SIG-M5 (cell line): Measurements from ENCODE around the gene C12orf57.
"Not testable (repeated sequence)": the region's sequence is repeated elsewhere in the genome, so short reads cannot be mapped to it uniquely, and the experiment has no call there.

ENCODE experiments used
- DNase-seq: peaks from one replicate; lab custom pipeline; 2025; lab: John Stamatoyannopoulos, UW

The C12orf57 gene, protein sequence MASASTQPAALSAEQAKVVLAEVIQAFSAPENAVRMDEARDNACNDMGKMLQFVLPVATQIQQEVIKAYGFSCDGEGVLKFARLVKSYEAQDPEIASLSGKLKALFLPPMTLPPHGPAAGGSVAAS

GRCh38 chr12:6943722-6944380, at the start of gene C12orf57, which contains the start of gene RNU7-1:
TSS of gene C12orf57 (plus strand) at chr12:6944022. CDS start at chr12:6944122, 100 bp downstream.
TSS of gene RNU7-1 (plus strand) at chr12:6943816.
- DNase-seq, result peak; percentile 95

- DNase-seq, result no peak
These were observed 49.5 kb upstream of the C12orf57 start for GRCh38 chr12:6894321-6894720.

DNA sequence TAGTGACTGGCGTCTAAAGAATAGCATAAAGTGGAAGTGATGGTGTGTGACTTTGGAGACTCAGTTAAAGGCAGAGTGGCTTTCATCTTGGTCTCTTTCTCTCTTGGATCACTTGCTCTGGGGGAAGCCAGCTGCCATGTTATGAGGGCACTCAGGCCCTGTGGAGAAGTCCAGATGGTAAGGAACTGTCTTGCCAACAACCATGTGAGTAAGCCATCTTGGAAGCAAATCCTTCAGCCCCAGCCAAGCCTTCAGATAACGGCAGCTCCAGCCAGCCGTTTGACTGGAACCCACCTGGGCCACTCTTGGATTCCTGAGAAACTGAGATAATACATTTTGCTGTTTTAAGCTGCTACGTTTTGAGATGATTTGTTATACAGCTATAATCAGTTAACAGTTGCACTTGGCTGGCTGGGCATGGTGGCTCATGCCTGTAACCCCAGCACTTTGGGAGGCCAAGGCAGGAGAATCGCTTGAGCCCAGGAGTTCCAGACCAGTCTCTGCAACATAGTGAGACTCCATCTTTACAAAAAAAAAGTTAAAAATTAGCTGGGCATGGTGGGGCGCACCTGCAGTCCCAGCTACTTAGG, 46.9 kb upstream of the C12orf57 start:
- no peak for DNase-seq

GRCh38 chr12:6899427-6899826, 44.4 kb upstream of the C12orf57 start:
- no peak for DNase-seq

DNA sequence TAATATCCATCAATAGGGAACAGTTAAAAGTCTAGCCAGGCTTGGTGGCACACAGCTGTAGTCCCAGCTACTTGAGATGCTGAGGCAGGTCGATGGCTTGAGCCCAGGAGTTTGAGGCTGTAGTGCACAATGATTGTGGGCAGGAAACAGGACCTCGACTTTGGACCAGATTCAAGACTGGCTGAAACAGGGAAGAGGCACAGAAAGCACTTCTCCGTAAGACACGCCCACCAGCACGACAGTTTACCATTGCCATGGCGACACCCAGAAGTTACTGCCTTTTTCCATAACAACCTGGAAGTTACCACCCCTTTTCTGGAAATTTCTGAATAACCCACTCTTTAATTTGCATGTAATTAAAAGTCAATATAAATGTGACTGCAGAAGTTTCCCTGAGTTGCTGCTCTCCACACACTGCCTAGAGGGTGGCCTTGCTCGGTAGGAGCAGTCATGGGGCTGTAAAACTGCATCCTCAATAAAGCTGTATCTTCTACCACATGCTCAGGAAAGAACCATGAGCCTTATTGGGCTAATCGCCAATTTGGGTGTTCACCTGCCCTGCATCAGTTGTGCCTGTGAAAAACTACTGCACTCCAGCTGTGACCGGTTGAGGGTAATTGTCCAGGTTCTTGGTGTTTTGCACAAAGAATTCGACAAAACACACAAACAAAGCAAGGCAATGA, 43.8 kb upstream of the C12orf57 start:
- no peak for DNase-seq

DNA sequence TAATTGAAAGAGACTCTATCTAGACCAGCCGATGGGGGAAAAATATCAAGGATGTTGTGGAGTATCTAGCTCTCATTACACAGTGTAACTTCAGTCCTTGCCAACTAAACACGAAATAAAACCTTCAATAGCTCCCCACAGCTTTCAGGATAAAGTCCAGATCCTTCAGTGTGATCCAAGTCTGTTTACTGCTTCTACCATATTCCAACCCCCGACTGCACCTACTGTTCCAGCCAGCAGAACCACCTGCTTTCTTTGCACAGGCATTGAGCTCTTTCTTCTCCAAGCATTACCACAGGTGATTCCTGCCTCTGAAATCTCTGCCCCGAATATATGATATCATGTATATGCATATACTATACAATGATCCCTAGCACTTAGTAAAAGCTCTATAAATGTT, 41.4 kb upstream of the C12orf57 start:
- DNase-seq, result no peak

DNA sequence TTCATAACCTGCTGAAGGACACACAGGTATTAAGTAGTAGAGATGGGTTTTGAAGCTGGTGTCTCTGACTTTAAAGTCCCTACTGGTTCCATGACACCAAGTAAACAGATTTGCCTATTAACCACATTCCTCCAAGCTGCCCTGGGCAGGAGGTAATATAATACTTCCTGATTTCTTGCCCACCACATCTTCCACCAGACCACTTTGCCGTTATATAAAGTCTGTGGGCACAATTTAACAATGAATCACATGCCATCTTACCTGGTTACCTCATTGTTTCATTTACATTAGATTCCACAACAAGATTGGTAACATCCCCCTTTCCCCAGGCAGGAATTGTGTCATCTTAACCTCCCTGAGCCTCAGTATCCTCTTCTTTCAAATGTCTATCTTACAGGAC, 40.1 kb upstream of the C12orf57 start:
- no peak for DNase-seq

GRCh38 chr12:6904280-6905276, 39.2 kb upstream of the C12orf57 start, which contains the start of gene LRRC23:
TSS of gene LRRC23 (plus strand) at chr12:6904822. CDS start at chr12:6905634, 812 bp downstream.
- peak; percentile 80 for DNase-seq

GRCh38 chr12:6905414-6906040, 38.3 kb upstream of the C12orf57 start:
- no peak for DNase-seq

DNA sequence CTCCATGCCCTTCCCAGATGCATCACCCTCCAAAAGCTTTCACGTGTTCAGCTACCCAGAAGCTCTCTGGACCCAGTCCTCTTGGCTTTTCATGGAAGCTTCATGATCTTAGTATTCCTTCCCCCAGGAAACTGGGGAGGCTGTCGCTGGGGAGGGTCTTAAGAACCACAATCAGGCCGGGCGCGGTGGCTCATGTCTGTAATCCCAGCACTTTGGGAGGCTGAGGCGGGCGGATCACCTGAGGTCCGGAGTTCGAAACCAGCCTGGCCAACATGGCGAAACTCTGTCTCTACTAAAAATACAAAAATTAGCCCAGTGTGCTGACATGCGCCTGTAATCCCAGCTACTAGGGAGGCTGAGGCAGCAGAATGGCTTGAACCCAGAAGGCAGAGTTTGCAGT, 35.7 kb upstream of the C12orf57 start:
- DNase-seq, result not testable (repeated sequence)

- no peak for DNase-seq
These were observed 34.2 kb upstream of the C12orf57 start for GRCh38 chr12:6909421-6910145.

GRCh38 chr12:6912164-6912935, 31.5 kb upstream of the C12orf57 start:
- DNase-seq, result no peak

GRCh38 chr12:6914246-6914946, 29.4 kb upstream of the C12orf57 start, which contains the start of gene ENO2:
TSS of gene ENO2 (plus strand) at chr12:6914580. CDS start at chr12:6915833, 1,253 bp downstream.
- no peak for DNase-seq

DNA sequence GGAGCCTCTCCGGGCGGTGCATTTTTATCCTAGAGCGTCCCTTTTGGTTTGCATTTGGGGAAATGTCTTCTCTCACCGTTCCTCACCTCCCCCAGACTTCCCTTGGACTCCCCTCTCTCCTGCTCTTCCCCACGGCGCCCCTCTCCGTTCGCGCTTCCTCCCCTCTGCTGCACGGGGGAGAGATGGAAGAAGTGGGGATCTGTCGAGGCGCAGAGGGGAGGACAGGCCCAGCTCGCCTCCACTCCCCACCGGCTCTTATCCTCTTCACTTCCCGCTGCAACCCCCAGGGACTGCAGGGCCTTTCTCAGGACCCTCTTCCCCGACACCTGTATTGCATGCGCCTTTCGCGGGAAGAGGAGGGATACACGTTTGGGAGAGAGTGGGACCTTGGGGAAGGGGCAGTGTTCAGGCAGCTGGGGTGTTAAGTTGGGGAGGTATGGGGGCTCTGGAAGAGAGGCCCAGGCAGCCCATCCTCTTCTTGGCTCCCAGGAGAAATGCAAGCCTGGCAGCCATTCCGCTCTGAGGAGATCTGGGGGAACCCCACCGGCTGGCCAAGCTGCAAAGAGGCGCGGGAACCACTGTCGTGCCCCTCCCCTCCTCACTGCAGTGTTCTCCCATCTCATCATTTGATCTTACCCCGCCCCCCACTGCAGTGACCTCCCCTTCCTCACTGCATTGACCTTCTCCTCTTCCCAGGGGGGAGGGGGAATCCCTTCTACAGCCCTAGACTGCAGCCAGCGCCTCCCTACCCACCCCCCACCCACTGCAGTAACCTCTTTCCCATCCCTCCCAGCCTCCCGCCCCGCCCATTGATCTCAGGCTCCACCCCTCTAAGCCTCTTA, 28.7 kb upstream of the C12orf57 start:
- no peak for DNase-seq

DNA sequence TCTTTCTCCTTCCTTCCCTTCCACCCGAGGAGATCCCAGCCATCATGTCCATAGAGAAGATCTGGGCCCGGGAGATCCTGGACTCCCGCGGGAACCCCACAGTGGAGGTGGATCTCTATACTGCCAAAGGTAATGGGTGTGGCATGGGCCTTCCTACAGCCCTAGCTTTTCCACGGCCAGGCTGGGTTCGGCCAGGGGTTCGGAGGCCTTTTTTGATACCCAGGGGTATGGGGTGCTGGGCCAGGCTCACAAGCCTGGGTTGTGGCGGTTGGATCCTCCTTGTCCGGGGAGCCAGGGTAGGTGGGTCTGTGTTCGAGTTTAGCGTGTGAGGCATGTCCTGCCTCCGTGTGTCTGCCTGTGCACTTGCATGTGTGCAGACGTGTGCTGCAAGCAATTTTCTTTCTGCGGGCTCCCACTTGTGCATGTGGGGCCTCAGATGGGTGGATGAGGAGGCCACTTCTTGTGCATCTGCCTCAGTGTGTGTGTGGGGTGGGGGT, 28.0 kb upstream of the C12orf57 start:
- no peak for DNase-seq

DNA sequence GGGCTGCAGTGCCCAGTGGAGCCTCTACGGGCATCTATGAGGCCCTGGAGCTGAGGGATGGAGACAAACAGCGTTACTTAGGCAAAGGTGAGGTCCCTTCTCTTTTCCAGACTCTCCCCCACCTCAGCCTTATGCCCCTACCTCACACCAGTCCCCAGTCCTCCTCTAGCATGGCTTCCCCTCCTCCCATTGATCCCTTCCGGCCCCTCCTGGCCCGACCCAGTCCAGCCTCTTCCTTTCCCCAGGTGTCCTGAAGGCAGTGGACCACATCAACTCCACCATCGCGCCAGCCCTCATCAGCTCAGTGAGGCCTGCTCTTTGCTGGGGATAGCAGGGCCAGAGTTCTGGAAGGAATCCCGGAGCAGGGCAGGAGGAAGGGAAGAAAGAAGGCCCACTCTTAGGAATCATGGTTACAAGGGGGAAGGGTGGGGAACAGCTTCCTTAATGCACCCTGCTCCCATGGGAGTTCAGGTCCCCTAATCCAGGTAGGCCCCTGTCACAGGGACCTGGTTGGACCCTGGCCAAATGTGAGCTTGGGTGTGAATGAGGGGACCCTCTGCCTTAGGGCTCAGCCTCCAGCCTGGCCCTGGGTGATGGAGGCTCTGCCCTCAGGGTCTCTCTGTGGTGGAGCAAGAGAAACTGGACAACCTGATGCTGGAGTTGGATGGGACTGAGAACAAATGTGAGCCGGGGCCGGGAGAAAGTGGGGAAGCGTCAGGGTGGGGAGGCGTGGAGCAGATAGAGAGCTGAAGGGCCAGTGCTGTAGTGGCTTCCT, 27.2 kb upstream of the C12orf57 start:
- no peak for DNase-seq
